A549 treated with AZD9567 at 1 μM for 4 hours (cell line): ENCODE data around the gene MYOCOS. TPM values are rescaled to one million over a fixed set of nuclear protein-coding genes. Genes with fewer than 3 reads are reported as not detected.

Experiments used
- total RNA-seq: library from RNA; stranded (reverse); fragments of 200-300 nt; extraction: Qiagen RNA extraction; gene quantifications from 5 replicates; pipeline ENCODE4 v1.2.3, GENCODE V29; 2022; ENCODE audit not compliant: insufficient read depth

Gene MYOCOS, protein sequence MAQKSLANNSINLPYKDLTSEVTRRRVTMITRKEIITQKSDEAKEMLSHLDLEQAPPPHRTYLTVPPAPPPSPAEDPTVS
- total RNA-seq, result not detected in 5 replicates

DNA sequence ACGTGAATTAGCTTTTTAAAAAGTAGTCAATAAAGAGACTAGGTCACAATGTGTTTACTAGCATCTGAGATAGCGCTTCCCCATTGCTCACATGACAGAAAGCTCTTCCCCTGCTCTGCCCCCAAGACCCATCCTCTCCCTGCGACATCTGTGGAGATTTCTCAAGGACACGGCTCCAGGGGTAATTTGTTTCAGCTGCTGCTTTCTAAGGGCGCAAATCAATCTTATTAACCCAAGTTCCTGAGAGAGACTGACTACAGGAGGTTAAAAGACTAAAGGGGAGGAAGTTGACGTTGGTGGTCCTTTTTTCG lies at the start of gene MYOCOS:
Gene MYOCOS, plus strand, starts transcription at position 92 of the 311 bp plus-strand sequence. CDS start 1,641 bp downstream, outside the sequence.

DNA sequence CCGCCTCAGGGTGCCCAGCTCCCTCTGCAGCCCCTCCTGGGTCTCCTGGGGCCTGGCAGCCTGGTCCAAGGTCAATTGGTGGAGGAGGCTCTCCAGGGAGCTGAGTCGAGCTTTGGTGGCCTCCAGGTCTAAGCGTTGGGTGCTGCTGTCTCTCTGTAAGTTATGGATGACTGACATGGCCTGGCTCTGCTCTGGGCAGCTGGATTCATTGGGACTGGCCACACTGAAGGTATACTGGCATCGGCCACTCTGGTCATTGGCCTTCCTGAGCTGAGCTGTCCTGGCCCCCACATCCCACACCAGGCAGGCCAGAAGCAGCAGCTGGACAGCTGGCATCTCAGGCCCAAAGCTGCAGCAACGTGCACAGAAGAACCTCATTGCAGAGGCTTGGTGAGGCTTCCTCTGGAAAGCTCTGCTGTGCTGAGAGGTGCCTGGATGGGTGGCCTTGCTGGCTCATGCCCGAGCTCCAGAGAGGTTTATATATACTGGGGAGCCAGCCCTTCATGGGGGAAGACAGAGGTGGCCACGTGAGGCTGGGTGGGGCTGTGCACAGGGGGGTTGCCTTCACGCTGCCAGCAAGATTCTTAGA lies 30.3 kb downstream of the MYOCOS start, which contains the start of gene MYOC:
Gene MYOC, minus strand, starts transcription at position 455 of the 589 bp plus-strand sequence. Its CDS starts 77 bp downstream, at position 378.

Other genes with a start within 250 kb of the MYOCOS start
- gene PRRC2C, start 136.7 kb upstream of the MYOCOS start, total RNA-seq, result 63.7 to 85.0 TPM (median 70.9 TPM) in 5 replicates
- gene MYOC, start 30.4 kb downstream of the MYOCOS start, total RNA-seq, result not detected in 5 replicates
- 1.2 to 5.0 TPM (median 4.5 TPM) in 5 replicates for gene VAMP4, start 119.8 kb downstream of the MYOCOS start, total RNA-seq
- gene METTL13, start 159.4 kb downstream of the MYOCOS start, total RNA-seq, result 38.3 to 45.2 TPM (median 41.8 TPM) in 5 replicates
- 0.46 to 0.72 TPM (median 0.53 TPM) in 4 of 5 replicates, not detected in the other for gene DNM3, start 219.3 kb downstream of the MYOCOS start, total RNA-seq